PC-9 (cell line): ENCODE results near the gene LYPD6B. TPM values are rescaled to one million over a fixed set of nuclear protein-coding genes. Genes with fewer than 3 reads are reported as not detected.

ENCODE experiments used
- BruUV-seq: library from RNA; stranded (reverse); fragments of 400-500 nt; replicated peaks from 2 replicates; lab custom pipeline; 2021; lab: Mats Ljungman, UMichigan
- CTCF ChIA-PET: fragments of 300-600 bp; sonication (Branson Sonifier 250); formaldehyde crosslinking; loops from one replicate; lab custom pipeline; 2022; ENCODE audit warnings: antibody characterized with exemption; lab: Charles Lee
- POLR2A ChIA-PET: fragments of 300-600 bp; sonication (Branson Sonifier 250); formaldehyde crosslinking; loops from one replicate; lab custom pipeline; 2022; ENCODE audit warnings: antibody characterized with exemption; ENCODE audit not compliant: unreplicated experiment; lab: Charles Lee
- DNase-seq, 2 experiments: peaks; one replicate each; pipeline versions ENCODE4 v3.0.0 to v3.0.0-alpha.2; 2015 to 2022; ENCODE audit warnings: mixed read lengths in 1 of 2
- H2AFZ ChIP-seq: fragments of 200-600 bp; sonication (generic); 2 replicates; pipeline ENCODE4 v1.8.1; 2017; ENCODE audit warnings: antibody characterized with exemption
- H3F3A ChIP-seq: fragments of 200-600 bp; sonication (generic); 2 replicates; pipeline ENCODE4 v1.8.1; 2017; ENCODE audit warnings: antibody characterized with exemption, mild to moderate bottlenecking, low read depth; ENCODE audit not compliant: insufficient read depth
- H3K27ac ChIP-seq: fragments of 200-600 bp; sonication (generic); 2 replicates; pipeline ENCODE4 v1.6.1; 2016; ENCODE audit warnings: mixed run types
- H3K27me3 ChIP-seq: fragments of 200-600 bp; sonication (generic); 2 replicates; pipeline ENCODE4 v1.6.1; 2016; ENCODE audit warnings: low read depth, mixed run types; ENCODE audit not compliant: insufficient read depth
- H3K36me3 ChIP-seq: fragments of 200-600 bp; sonication (generic); 2 replicates; pipeline ENCODE4 v1.6.1; 2016; ENCODE audit warnings: low read depth, mixed run types
- H3K4me1 ChIP-seq: fragments of 200-600 bp; sonication (generic); replicated peaks from 2 replicates; pipeline ENCODE4 v1.6.1; 2016; ENCODE audit warnings: mixed run types; ENCODE audit not compliant: insufficient read depth
- H3K4me2 ChIP-seq: fragments of 200-600 bp; sonication (generic); 2 replicates; pipeline ENCODE4 v1.6.1; 2017; ENCODE audit warnings: mixed run types
- H3K4me3 ChIP-seq: fragments of 200-600 bp; sonication (generic); 2 replicates; pipeline ENCODE4 v1.6.1; 2016; ENCODE audit warnings: mixed run types
- H3K79me2 ChIP-seq: fragments of 200-600 bp; sonication (generic); 2 replicates; pipeline ENCODE4 v1.6.1; 2017; ENCODE audit warnings: low read depth, mixed run types
- H3K9me2 ChIP-seq: fragments of 200-600 bp; sonication (generic); 2 replicates; pipeline ENCODE4 v1.8.1; 2017; ENCODE audit warnings: mild to moderate bottlenecking; ENCODE audit not compliant: insufficient read depth
- H3K9me3 ChIP-seq: fragments of 200-600 bp; sonication (generic); 2 replicates; pipeline ENCODE4 v1.8.1; 2016; ENCODE audit warnings: low read depth; ENCODE audit not compliant: insufficient read depth
- H4K20me1 ChIP-seq: fragments of 200-600 bp; sonication (generic); 2 replicates; pipeline ENCODE4 v1.8.1; 2017; ENCODE audit not compliant: insufficient read depth
- EZH2 ChIP-seq: fragments of 200-600 bp; sonication (generic); IDR thresholded peaks from 2 replicates; pipeline ENCODE4 v1.8.0; 2017; ENCODE audit warnings: antibody characterized with exemption, low read depth
- intact Hi-C: fragments of 100-400 bp; cut with micrococcal nuclease; formaldehyde crosslinking; loops from one replicate; pipeline ENCODE4 v1.10.0; 2022; ENCODE audit not compliant: unreplicated experiment
- total RNA-seq: library from RNA; stranded (reverse); gene quantifications from 2 replicates; pipeline ENCODE4 v1.2.3, GENCODE V29; 2021
- TF ChIP-seq, protein P1 (sequence below): fragments of 200-600 bp; sonication (generic); conservative IDR thresholded peaks from 2 replicates; pipeline ENCODE4 v1.6.1; 2017; ENCODE audit warnings: mixed run types, antibody characterized with exemption, mild to moderate bottlenecking, moderate library complexity

The LYPD6B gene
- total RNA-seq, 1 experiment from 2014 or later, result 10.0 TPM

DNA sequence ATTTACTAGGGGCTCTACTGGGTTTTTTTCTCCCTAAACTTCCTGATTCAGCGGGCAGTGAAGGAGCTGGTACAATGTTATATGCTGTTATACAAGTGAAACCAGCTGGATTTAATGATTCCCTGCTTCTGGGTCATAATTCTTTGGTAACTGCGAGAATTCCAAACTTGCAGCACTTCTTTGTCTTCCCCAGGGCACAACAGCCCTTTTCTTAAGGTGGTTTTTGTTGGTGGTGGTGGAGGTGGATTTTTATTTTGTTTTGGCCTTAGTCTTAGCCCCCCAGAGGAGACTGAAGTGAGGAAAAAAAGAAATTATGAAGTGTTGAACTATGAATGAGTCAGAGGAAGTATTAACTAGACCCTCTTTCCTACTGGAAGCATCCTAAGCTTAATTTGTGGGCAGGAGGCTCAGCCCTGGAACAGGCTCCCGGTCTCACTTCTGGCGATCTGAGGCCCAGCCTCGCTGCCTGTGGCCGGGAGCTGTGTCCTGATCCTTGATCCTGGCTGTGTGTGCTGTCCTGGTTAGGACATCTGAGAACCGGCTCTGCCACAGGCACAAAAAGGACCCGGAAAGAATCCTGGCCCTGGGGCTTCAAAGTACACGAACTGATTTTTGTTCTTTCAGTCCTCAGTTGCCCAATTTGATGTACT lies 141.9 kb downstream of the LYPD6B start:
- H4K20me1 ChIP-seq, result no peaks in the 10 kb centered on the region
- ChIA-PET CTCF (no interaction called here), POLR2A (no interaction called here)
- no peaks in the 10 kb centered on the region for H3K4me1 ChIP-seq
- H3K79me2 ChIP-seq, result no peaks in the 10 kb centered on the region
- H3K36me3 ChIP-seq, result no peaks in the 10 kb centered on the region
- H3K9me2 ChIP-seq, result no peaks in the 10 kb centered on the region
- no peak overlapping the region for H2AFZ ChIP-seq
- H3K27me3 ChIP-seq, result no peaks in the 10 kb centered on the region
- no peaks in the 10 kb centered on the region for H3K9me3 ChIP-seq
- no peak for DNase-seq
- H3K4me3 ChIP-seq, result no peak overlapping the region
- H3F3A ChIP-seq, result no peaks in the 10 kb centered on the region
- no peak overlapping the region for H3K4me2 ChIP-seq
- no peak overlapping the region for H3K27ac ChIP-seq
- no peak for TF ChIP-seq EZH2
- TF ChIP-seq, protein P1, sequence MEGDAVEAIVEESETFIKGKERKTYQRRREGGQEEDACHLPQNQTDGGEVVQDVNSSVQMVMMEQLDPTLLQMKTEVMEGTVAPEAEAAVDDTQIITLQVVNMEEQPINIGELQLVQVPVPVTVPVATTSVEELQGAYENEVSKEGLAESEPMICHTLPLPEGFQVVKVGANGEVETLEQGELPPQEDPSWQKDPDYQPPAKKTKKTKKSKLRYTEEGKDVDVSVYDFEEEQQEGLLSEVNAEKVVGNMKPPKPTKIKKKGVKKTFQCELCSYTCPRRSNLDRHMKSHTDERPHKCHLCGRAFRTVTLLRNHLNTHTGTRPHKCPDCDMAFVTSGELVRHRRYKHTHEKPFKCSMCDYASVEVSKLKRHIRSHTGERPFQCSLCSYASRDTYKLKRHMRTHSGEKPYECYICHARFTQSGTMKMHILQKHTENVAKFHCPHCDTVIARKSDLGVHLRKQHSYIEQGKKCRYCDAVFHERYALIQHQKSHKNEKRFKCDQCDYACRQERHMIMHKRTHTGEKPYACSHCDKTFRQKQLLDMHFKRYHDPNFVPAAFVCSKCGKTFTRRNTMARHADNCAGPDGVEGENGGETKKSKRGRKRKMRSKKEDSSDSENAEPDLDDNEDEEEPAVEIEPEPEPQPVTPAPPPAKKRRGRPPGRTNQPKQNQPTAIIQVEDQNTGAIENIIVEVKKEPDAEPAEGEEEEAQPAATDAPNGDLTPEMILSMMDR, result no peak
- no TSS peak for BruUV-seq
- intact Hi-C loops, result no loop called here

DNA sequence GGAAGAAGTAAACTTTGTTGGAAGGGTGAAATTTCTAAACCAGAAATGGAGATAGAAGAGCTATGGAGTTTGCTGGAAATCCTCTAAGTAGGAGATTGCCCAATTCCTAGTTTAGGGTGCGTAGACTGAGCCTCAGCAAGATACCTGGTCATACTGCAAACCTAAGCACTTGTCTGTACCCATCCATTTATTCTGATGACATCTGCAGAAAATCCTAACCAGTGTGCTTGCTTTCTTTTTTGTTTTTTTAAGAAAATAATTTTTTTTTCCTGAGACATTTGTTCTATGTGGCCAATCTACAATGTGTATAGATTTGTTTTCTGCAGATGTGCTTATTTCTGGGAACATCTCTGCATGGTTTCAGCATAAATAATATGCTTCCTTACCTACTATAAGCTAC lies 144.7 kb downstream of the LYPD6B start:
- Histone ChIP-seq H3K9me2 (no peaks in the 10 kb centered on the region), H3K4me3 (no peak overlapping the region), H3K4me2 (no peak overlapping the region), H3K4me1 (no peaks in the 10 kb centered on the region), H3K9me3 (no peaks in the 10 kb centered on the region), H3K27me3 (no peaks in the 10 kb centered on the region), H3K36me3 (no peaks in the 10 kb centered on the region), H3F3A (no peaks in the 10 kb centered on the region), H3K79me2 (no peaks in the 10 kb centered on the region), H4K20me1 (no peaks in the 10 kb centered on the region), H3K27ac (no peak overlapping the region), H2AFZ (no peak overlapping the region)
- no TSS peak for BruUV-seq
- no peak for DNase-seq
- ChIA-PET POLR2A (interaction anchor here (0.5 kb wide), 1 partner anchor 171 kb away, joined by 3 read pairs; no protein-coding TSS in a partner anchor), CTCF (no interaction called here)
- intact Hi-C loops, result no loop called here
- TF ChIP-seq, protein P1, result no peak
- no peak for TF ChIP-seq EZH2

DNA sequence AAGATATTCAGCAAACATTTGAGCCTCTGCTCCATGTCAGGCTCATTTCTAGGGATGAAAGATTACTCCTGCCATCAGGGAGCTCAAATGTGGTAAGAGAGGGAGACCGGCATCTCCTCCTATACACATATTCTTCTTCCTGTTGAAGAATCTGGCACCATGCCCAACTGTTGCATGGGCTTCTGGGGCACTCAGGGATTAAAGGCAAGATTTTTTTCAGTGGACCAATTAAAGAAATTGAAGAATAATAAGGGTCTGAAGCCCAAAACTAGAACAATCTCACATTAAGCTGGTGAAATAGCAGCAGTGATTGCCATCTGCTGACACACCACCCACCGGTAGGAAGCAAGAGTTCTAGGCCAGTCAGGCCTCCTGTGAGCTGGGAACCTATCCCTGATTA lies 146.5 kb downstream of the LYPD6B start:
- Histone ChIP-seq H3K9me3 (no peaks in the 10 kb centered on the region), H3K4me1 (no peaks in the 10 kb centered on the region), H4K20me1 (no peaks in the 10 kb centered on the region), H3K4me2 (no peak overlapping the region), H3K9me2 (no peaks in the 10 kb centered on the region), H3K79me2 (no peaks in the 10 kb centered on the region), H3K27me3 (no peaks in the 10 kb centered on the region), H2AFZ (no peak overlapping the region), H3K4me3 (no peak overlapping the region), H3K36me3 (no peaks in the 10 kb centered on the region), H3K27ac (no peak overlapping the region), H3F3A (no peaks in the 10 kb centered on the region)
- ChIA-PET POLR2A (no interaction called here), CTCF (no interaction called here)
- no peak for DNase-seq
- no TSS peak for BruUV-seq
- intact Hi-C loops, result no loop called here
- TF ChIP-seq, protein P1, result no peak
- no peak for TF ChIP-seq EZH2
